Keratinocyte (primary cell): Measurements from ENCODE around the gene PHF12. TPM values are rescaled to one million over a fixed set of nuclear protein-coding genes. Genes with fewer than 3 reads are reported as not detected.

Experiments used
- DNase-seq: peaks from one replicate; pipeline ENCODE4 v3.0.0-alpha.2; 2011; ENCODE audit warnings: low read depth, missing footprints, low spot score
- FAIRE-seq: peaks from 2 replicates; lab custom pipeline; 2011; peaks lifted over from hg19 to GRCh38; lab: Jason Lieb, UNC
- H2AFZ ChIP-seq: 2 replicates; pipeline ENCODE4 v1.6.0; 2012; ENCODE audit warnings: low read length, control low read depth, inconsistent platforms; ENCODE audit not compliant: control insufficient read depth
- H3K27ac ChIP-seq: 2 replicates; pipeline ENCODE4 v1.5.1; 2011; ENCODE audit warnings: low read length; ENCODE audit not compliant: control insufficient read depth, insufficient read depth
- H3K27me3 ChIP-seq: 3 replicates; pipeline ENCODE4 v1.6.0; 2011; ENCODE audit warnings: low read length; ENCODE audit not compliant: control insufficient read depth, insufficient read depth; ENCODE audit errors: extremely low read depth
- H3K36me3 ChIP-seq, 2 experiments: 2 replicates in 1 of 2; 3 replicates in 1 of 2; pipeline ENCODE4 v1.5.1; 2011; ENCODE audit warnings: low read length in 2 of 2, mild to moderate bottlenecking in 1 of 2; ENCODE audit not compliant: control insufficient read depth in 2 of 2, insufficient read depth in 2 of 2; ENCODE audit errors: extremely low read depth in 1 of 2
- H3K4me1 ChIP-seq: 3 replicates; pipeline ENCODE4 v1.5.1; 2011; ENCODE audit warnings: low read length; ENCODE audit not compliant: control insufficient read depth, insufficient read depth; ENCODE audit errors: extremely low read depth
- H3K4me2 ChIP-seq: 3 replicates; pipeline ENCODE4 v1.6.0; 2011; ENCODE audit warnings: low read depth, low read length; ENCODE audit not compliant: control insufficient read depth, insufficient read depth; ENCODE audit errors: extremely low read depth
- H3K4me3 ChIP-seq, 3 experiments: fragments of 200-600 bp in 1 of 3; sonication (generic) in 1 of 3; 2 replicates in 2 of 3; 3 replicates in 1 of 3; pipeline ENCODE4 v1.5.1; 2011 to 2016; ENCODE audit warnings: low read length in 3 of 3, mild to moderate bottlenecking in 3 of 3, control low read depth in 2 of 3, inconsistent platforms in 1 of 3, low read depth in 1 of 3, mixed read lengths in 1 of 3, mixed run types in 1 of 3, moderate library complexity in 1 of 3; ENCODE audit not compliant: control insufficient read depth in 2 of 3, insufficient read depth in 2 of 3; ENCODE audit errors: extremely low read depth in 1 of 3
- H3K79me2 ChIP-seq: 2 replicates; pipeline ENCODE4 v1.6.0; 2012; ENCODE audit warnings: low read length; ENCODE audit not compliant: control insufficient read depth, insufficient read depth
- H3K9ac ChIP-seq: 3 replicates; pipeline ENCODE4 v1.6.0; 2011; ENCODE audit warnings: low read length; ENCODE audit not compliant: control insufficient read depth, insufficient read depth; ENCODE audit errors: extremely low read depth
- H3K9me1 ChIP-seq: 3 replicates; pipeline ENCODE4 v1.6.0; 2011; ENCODE audit warnings: low read length; ENCODE audit not compliant: control insufficient read depth, insufficient read depth; ENCODE audit errors: extremely low read depth
- H3K9me3 ChIP-seq: 2 replicates; pipeline ENCODE4 v1.5.1; 2012; ENCODE audit warnings: low read depth, low read length; ENCODE audit not compliant: control insufficient read depth
- H4K20me1 ChIP-seq: 3 replicates; pipeline ENCODE4 v1.6.0; 2011; ENCODE audit warnings: low read length; ENCODE audit not compliant: control insufficient read depth, insufficient read depth; ENCODE audit errors: extremely low read depth
- EZH2 ChIP-seq: IDR thresholded peaks from one replicate; pipeline ENCODE4 v1.6.1; 2012; ENCODE audit warnings: inconsistent platforms, mild to moderate bottlenecking, low read length, moderate library complexity
- dilution Hi-C: fragments of 300-500 bp; cut with MboI; formaldehyde crosslinking; loops from one replicate; pipeline ENCODE4 v1.7.0; 2020; ENCODE audit warnings: low sequenced_read_pairs; ENCODE audit not compliant: extremely low pct_ligation_motif_present
- polyA plus RNA-seq, 5 experiments: library from polyadenylated mRNA; depleted of rRNA in 3 of 5; stranded (reverse) in 3 of 5; stranded (forward) in 1 of 5; unstranded in 1 of 5; fragments of >200 nt; gene quantifications; 1 replicate in 1 of 5; 2 replicates in 3 of 5; 3 replicates in 1 of 5; pipeline versions ENCODE4 v1.2.1 to v1.2.3, GENCODE V29; 2011 to 2012; ENCODE audit warnings: missing spikeins in 2 of 5, low read depth in 1 of 5, low replicate concordance in 1 of 5
- TF ChIP-seq, protein P1 (sequence below), 3 experiments: IDR thresholded peaks in 1 of 3; conservative IDR thresholded peaks in 1 of 3; optimal IDR thresholded peaks in 1 of 3; 2 replicates in 2 of 3; 3 replicates in 1 of 3; pipeline versions ENCODE3 to v1.5.1; 2011; ENCODE audit warnings: low read length in 3 of 3, mild to moderate bottlenecking in 3 of 3, moderate library complexity in 2 of 3, control low read depth in 1 of 3, inconsistent platforms in 1 of 3; ENCODE audit not compliant: insufficient read depth in 2 of 3; ENCODE audit errors: extremely low read depth in 1 of 3

PHF12 gene
- polyA plus RNA-seq, 1 donor (not counting 4 experiments of a cell fraction or from before 2014, with no cell fraction given), result 9.6 TPM

DNA sequence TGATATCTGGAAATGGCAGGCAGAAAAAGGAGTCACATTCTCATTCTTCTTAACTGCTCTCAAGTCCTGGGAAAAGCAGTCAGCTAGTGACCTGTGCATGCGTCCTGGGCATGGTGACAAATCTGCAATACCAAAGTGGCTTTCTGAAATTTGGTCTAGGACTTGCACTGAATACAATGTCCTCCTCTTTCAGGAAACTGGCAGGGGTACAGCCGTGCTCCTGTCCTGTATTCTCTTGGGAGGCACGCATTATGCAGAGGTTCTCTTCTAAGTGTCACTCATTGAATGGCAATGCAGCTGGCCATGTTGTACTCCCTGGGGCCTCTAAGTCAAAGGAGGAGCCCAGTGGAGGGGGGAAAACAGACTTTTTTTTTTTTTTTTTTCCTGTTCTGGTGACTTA, 10.6 kb downstream of the PHF12 start:
- Histone ChIP-seq H3K36me3 (peaks cover 5 to 9% of the 10 kb centered on the region in 2 experiments), H3K4me3 (no peak overlapping the region), H3K9ac (no peak overlapping the region), H3K4me2 (no peak overlapping the region), H3K79me2 (peaks cover 92% of the 10 kb centered on the region), H3K9me1 (no peaks in the 10 kb centered on the region), H4K20me1 (peaks cover 4% of the 10 kb centered on the region), H2AFZ (no peak overlapping the region), H3K9me3 (no peaks in the 10 kb centered on the region), H3K27ac (no peak overlapping the region), H3K27me3 (no peaks in the 10 kb centered on the region), H3K4me1 (peaks cover 9% of the 10 kb centered on the region)
- no peak for TF ChIP-seq EZH2
- TF ChIP-seq, protein P1, sequence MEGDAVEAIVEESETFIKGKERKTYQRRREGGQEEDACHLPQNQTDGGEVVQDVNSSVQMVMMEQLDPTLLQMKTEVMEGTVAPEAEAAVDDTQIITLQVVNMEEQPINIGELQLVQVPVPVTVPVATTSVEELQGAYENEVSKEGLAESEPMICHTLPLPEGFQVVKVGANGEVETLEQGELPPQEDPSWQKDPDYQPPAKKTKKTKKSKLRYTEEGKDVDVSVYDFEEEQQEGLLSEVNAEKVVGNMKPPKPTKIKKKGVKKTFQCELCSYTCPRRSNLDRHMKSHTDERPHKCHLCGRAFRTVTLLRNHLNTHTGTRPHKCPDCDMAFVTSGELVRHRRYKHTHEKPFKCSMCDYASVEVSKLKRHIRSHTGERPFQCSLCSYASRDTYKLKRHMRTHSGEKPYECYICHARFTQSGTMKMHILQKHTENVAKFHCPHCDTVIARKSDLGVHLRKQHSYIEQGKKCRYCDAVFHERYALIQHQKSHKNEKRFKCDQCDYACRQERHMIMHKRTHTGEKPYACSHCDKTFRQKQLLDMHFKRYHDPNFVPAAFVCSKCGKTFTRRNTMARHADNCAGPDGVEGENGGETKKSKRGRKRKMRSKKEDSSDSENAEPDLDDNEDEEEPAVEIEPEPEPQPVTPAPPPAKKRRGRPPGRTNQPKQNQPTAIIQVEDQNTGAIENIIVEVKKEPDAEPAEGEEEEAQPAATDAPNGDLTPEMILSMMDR (optimal IDR thresholded peaks at IDR 0.05 in 1 of 3, IDR thresholded peaks at IDR 0.05 in 1 of 3, conservative IDR thresholded peaks at IDR 0.05 in 1 of 3; ENCODE audit: extremely low read depth in 1 of 3, insufficient read depth in 2 of 3, low read length in 3 of 3), result no peak
- no peak for DNase-seq
- FAIRE-seq, result no peak
- dilution Hi-C loops, result no loop called here

DNA sequence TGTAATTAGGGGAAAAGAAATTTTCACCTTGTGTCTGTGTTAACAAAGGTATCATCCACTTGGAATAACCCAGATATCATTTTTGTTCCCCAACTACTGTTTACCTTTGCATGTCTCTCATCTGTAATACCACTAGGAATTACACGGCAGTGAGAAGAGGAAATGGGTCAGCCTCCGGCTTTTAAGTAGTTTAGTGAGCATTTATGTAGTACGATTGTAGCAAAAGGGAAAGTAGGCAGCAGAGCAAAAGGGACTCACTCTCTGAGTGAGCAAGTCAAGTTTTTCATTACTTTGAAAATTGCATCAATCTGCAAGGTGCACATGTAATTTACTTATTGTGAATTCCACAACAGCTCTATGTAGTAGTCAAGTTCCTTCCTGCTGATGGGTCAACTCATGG, 11.2 kb downstream of the PHF12 start:
- Histone ChIP-seq H3K4me1 (peaks cover 4% of the 10 kb centered on the region), H3K36me3 (peaks cover 5 to 8% of the 10 kb centered on the region in 2 experiments), H3K9ac (no peak overlapping the region), H4K20me1 (peaks cover 4% of the 10 kb centered on the region), H3K79me2 (peaks cover 90% of the 10 kb centered on the region), H3K9me1 (no peaks in the 10 kb centered on the region), H3K27me3 (no peaks in the 10 kb centered on the region), H3K9me3 (no peaks in the 10 kb centered on the region), H3K4me2 (no peak overlapping the region), H3K4me3 (no peak overlapping the region), H3K27ac (no peak overlapping the region), H2AFZ (no peak overlapping the region)
- FAIRE-seq (no peak), DNase-seq (no peak)
- dilution Hi-C loops, result no loop called here
- TF ChIP-seq, protein P1 (optimal IDR thresholded peaks at IDR 0.05 in 1 of 3, IDR thresholded peaks at IDR 0.05 in 1 of 3, conservative IDR thresholded peaks at IDR 0.05 in 1 of 3; ENCODE audit: extremely low read depth in 1 of 3, insufficient read depth in 2 of 3, low read length in 3 of 3), result no peak
- TF ChIP-seq EZH2, result no peak
